ENCODE data around the gene NUP88.

NUP88 gene

GRCh38 chr17:5419959-5420653, 644 bp upstream of the NUP88 start, which contains the start of gene RPAIN:
RPAIN (plus strand) TSS chr17:5420182; CDS start chr17:5420211, 29 bp downstream.
- peak; percentile 26 for DNase-seq (ENCODE audit: low spot score)

GRCh38 chr17:5418858-5419355, 555 bp downstream of the NUP88 start:
- peak; percentile 50 for DNase-seq (ENCODE audit: low spot score)

- DNase-seq (ENCODE audit: low spot score), result peak; percentile 57
Measured at GRCh38 chr17:5416901-5417300, 2.6 kb downstream of the NUP88 start.

GRCh38 chr17:5413682-5414081, 5.8 kb downstream of the NUP88 start:
- peak; percentile 63 for DNase-seq (ENCODE audit: low spot score)

- no peak for DNase-seq (ENCODE audit: low spot score)
Measured at GRCh38 chr17:5410594-5411272, 8.7 kb downstream of the NUP88 start.

GRCh38 chr17:5408186-5408585, 11.3 kb downstream of the NUP88 start:
- DNase-seq (ENCODE audit: low spot score), result peak; percentile 61

- no peak for DNase-seq (ENCODE audit: low spot score)
Measured at GRCh38 chr17:5405400-5405799, 14.1 kb downstream of the NUP88 start.

- DNase-seq (ENCODE audit: low spot score), result no peak
Measured at GRCh38 chr17:5399767-5400166, 19.7 kb downstream of the NUP88 start.

- DNase-seq (ENCODE audit: low spot score), result no peak
Measured at GRCh38 chr17:5396612-5397011, 22.9 kb downstream of the NUP88 start.

- DNase-seq (ENCODE audit: low spot score), result no peak
Measured at GRCh38 chr17:5391678-5392077, 27.8 kb downstream of the NUP88 start.

- no peak for DNase-seq (ENCODE audit: low spot score)
Measured at GRCh38 chr17:5381542-5381941, 37.9 kb downstream of the NUP88 start.

GRCh38 chr17:5380491-5381135, 38.8 kb downstream of the NUP88 start:
- no peak for DNase-seq (ENCODE audit: low spot score)

GRCh38 chr17:5379351-5380107, 39.9 kb downstream of the NUP88 start:
- no peak for DNase-seq (ENCODE audit: low spot score)

GRCh38 chr17:5378566-5379207, 40.8 kb downstream of the NUP88 start:
- no peak for DNase-seq (ENCODE audit: low spot score)

GRCh38 chr17:5373112-5373511, 46.4 kb downstream of the NUP88 start:
- no peak for DNase-seq (ENCODE audit: low spot score)

- DNase-seq (ENCODE audit: low spot score), result no peak
Measured at GRCh38 chr17:5370411-5370810, 49.1 kb downstream of the NUP88 start.

GRCh38 chr17:5365831-5366230, 53.6 kb downstream of the NUP88 start:
- no peak for DNase-seq (ENCODE audit: low spot score)

- no peak for DNase-seq (ENCODE audit: low spot score)
Measured at GRCh38 chr17:5364696-5365095, 54.8 kb downstream of the NUP88 start.

- no peak for DNase-seq (ENCODE audit: low spot score)
Measured at GRCh38 chr17:5364156-5364555, 55.3 kb downstream of the NUP88 start.

GRCh38 chr17:5362162-5362811, 57.2 kb downstream of the NUP88 start:
- no peak for DNase-seq (ENCODE audit: low spot score)

- no peak for DNase-seq (ENCODE audit: low spot score)
Measured at GRCh38 chr17:5361426-5361825, 58.0 kb downstream of the NUP88 start.

Data from hematopoietic multipotent progenitor cell treated with erythropoietin and hydrocortisone succinate and interleukin-3 and kit ligand, for 15 days (in vitro differentiated cells).